Body of pancreas (tissue), 4 donors: ENCODE data around the gene SLC25A13.

ENCODE experiments used
- CTCF ChIP-seq, 7 experiments: fragments of 450-650 bp in 4 of 7; fragments of 200-600 bp in 3 of 7; sonication (generic) in 3 of 7; IDR thresholded peaks; one replicate each; pipeline ENCODE4 v1.5.1; 2016 to 2019; ENCODE audit warnings: antibody characterized with exemption in 7 of 7
- POLR2A ChIP-seq, 3 donors: fragments of 450-650 bp; IDR thresholded peaks; one replicate each; pipeline ENCODE4 v1.6.1; 2016; ENCODE audit warnings: antibody characterized with exemption in 3 of 3, mild to moderate bottlenecking in 2 of 3

GRCh38 chr7:96177353-96177752 lies 144.5 kb downstream of the SLC25A13 start:
- TF ChIP-seq CTCF (IDR thresholded peaks at IDR 0.05) (no peak), POLR2A (IDR thresholded peaks at IDR 0.05) (no peak)
